Gastroesophageal sphincter (tissue), 4 donors: ENCODE measurements around the gene PIP5K1C. TPM values are rescaled to one million over a fixed set of nuclear protein-coding genes. Genes with fewer than 3 reads are reported as not detected.
A peak's percentile ranks its signal among the peaks of the same experiment; 100 is the strongest.

Experiments
- ATAC-seq: fragments of 150-250 bp; one replicate; pipeline ENCODE4 v1.9.1; 2016; ENCODE audit warnings: mild to moderate bottlenecking, moderate library complexity
- H3K27ac ChIP-seq, 4 donors: fragments of 200-600 bp; sonication (generic) in 3 of 4; 1 replicate in 3 of 4; 2 replicates in 1 of 4; pipeline ENCODE4 v1.5.1; 2016 to 2019
- H3K27me3 ChIP-seq: fragments of 200-600 bp; sonication (generic); one replicate; pipeline ENCODE4 v1.5.1; 2019
- H3K36me3 ChIP-seq, 2 donors: fragments of 200-600 bp; sonication (generic); one replicate each; pipeline ENCODE4 v1.5.1; 2019; ENCODE audit warnings: control low read depth in 1 of 2
- H3K4me1 ChIP-seq, 3 donors: fragments of 200-600 bp; sonication (generic); 1 replicate in 2 of 3; 2 replicates in 1 of 3; pipeline ENCODE4 v1.5.1; 2016 to 2019; ENCODE audit warnings: control low read depth in 2 of 3
- H3K4me3 ChIP-seq, 2 donors: fragments of 200-600 bp; sonication (generic); one replicate each; pipeline ENCODE4 v1.5.1; 2019; ENCODE audit warnings: mild to moderate bottlenecking in 1 of 2, moderate library complexity in 1 of 2
- H3K9me3 ChIP-seq, 3 donors: fragments of 200-600 bp; sonication (generic); one replicate each; pipeline ENCODE4 v1.5.1; 2017 to 2019; ENCODE audit warnings: control low read depth in 2 of 3
- EP300 ChIP-seq: sonication (generic); formaldehyde crosslinking; IDR thresholded peaks from one replicate; pipeline ENCODE4 v1.6.1; 2017; ENCODE audit warnings: antibody characterized with exemption, mild to moderate bottlenecking
- POLR2A ChIP-seq, 2 donors: fragments of 450-650 bp; IDR thresholded peaks; one replicate each; pipeline ENCODE4 v1.6.1; 2017; ENCODE audit warnings: antibody characterized with exemption in 2 of 2, mild to moderate bottlenecking in 2 of 2, moderate library complexity in 1 of 2
- POLR2AphosphoS5 ChIP-seq: sonication (generic); formaldehyde crosslinking; IDR thresholded peaks from one replicate; pipeline ENCODE4 v1.6.1; 2017; ENCODE audit warnings: antibody characterized with exemption
- WGBS, 2 donors: methylation state at CpG; one replicate each; pipeline ENCODE4 v1.1.5; 2018; ENCODE audit warnings: low coverage in 1 of 2; 5-methylcytosine and 5-hydroxymethylcytosine counted together
- total RNA-seq, 4 donors: library from RNA; depleted of rRNA; stranded (reverse); fragments of >200 nt; gene quantifications; one replicate each; pipeline ENCODE4 v1.1.0, GENCODE V29; 2016
- TF ChIP-seq, protein P1 (sequence below), 4 experiments: fragments of 200-600 bp in 2 of 4; fragments of 450-650 bp in 2 of 4; sonication (generic) in 1 of 4; IDR thresholded peaks; one replicate each; pipeline ENCODE4 v1.5.1; 2017 to 2019; ENCODE audit warnings: antibody characterized with exemption in 4 of 4, mild to moderate bottlenecking in 2 of 4, moderate library complexity in 2 of 4

The PIP5K1C gene
- total RNA-seq, 4 donors from 2014 or later: 50.8 to 165 (median 61.5) TPM

DNA sequence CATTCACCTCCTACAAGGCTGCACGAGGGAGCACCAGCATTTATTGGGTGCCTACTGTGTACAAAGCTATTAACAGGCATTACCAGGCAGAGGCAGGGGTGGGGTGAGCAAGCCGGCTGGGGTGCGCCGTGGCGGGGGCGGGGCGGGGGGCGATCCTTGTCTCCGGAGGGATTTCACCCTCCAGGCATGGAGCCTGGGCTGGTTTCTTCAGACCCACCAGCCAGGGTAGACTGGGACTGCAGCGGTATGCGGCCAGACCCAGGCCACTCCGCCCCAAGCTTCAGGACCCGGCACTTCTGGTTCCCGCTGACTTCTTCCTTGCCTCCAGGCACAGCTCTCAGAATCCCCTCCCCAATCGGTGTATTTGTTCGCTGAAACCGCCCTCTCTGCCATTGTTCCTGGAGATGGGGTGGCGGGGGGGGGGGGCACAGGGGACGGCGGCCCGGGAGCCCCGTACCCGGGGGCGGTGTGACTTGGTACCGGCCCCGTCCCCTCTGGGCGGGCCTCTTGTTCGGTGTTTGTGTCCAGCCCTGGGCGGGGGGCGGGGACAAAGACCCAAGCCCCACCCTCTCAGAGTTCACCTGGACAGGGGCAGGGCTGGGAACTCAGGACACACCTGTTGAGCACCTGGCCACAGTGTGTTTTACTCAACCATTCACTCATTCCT lies 22.3 kb upstream of the PIP5K1C start:
- H3K9me3 ChIP-seq: no peaks in the 10 kb centered on the region
- H3K27me3 ChIP-seq: peaks cover 75% of the 10 kb centered on the region
- no peak for ATAC-seq
- peaks cover 0 to 33% (median 9%) of the 10 kb centered on the region in 3 donors for H3K4me1 ChIP-seq
- TF ChIP-seq POLR2A (IDR thresholded peaks at IDR 0.05): no peak
- no peak for TF ChIP-seq POLR2AphosphoS5
- no peak for TF ChIP-seq EP300
- TF ChIP-seq, protein P1, sequence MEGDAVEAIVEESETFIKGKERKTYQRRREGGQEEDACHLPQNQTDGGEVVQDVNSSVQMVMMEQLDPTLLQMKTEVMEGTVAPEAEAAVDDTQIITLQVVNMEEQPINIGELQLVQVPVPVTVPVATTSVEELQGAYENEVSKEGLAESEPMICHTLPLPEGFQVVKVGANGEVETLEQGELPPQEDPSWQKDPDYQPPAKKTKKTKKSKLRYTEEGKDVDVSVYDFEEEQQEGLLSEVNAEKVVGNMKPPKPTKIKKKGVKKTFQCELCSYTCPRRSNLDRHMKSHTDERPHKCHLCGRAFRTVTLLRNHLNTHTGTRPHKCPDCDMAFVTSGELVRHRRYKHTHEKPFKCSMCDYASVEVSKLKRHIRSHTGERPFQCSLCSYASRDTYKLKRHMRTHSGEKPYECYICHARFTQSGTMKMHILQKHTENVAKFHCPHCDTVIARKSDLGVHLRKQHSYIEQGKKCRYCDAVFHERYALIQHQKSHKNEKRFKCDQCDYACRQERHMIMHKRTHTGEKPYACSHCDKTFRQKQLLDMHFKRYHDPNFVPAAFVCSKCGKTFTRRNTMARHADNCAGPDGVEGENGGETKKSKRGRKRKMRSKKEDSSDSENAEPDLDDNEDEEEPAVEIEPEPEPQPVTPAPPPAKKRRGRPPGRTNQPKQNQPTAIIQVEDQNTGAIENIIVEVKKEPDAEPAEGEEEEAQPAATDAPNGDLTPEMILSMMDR (IDR thresholded peaks at IDR 0.05): no peak
- H3K36me3 ChIP-seq: no peaks in the 10 kb centered on the region
- no peak overlapping the region for H3K27ac ChIP-seq
- no peak overlapping the region for H3K4me3 ChIP-seq
- WGBS, 2 donors: no CpG with 5 or more reads among the region's 30 CpGs

DNA sequence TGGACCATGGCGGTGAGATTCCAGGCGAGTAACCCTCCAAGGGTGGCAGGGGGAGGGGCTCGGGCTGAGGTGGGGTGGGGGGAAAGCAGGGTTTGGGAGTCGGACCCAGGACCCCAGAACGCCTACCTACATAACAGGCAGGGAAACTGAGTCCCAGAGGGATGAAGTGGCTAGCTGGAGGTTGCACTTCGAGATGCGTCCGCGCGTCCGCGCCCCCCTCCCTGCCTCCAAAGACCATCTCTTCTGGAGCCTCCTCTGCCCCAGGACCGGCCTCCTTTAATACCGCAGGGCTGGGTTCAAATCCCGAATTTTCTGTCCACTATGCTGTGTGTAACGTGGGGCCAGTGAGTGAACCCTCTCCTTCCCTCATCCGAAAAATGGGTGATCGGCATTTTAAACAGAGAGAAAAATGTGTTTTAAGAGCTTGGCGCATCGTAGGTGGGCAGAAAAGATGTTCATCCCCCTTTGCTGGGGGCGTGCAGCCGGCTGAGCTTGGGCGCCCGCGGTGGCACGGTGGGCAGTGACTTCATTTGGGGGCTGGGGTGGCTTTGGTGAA lies 21.7 kb upstream of the PIP5K1C start:
- ATAC-seq: no peak
- Histone ChIP-seq H3K36me3 (no peaks in the 10 kb centered on the region), H3K27ac (no peak overlapping the region), H3K4me3 (peak overlapping the region in 1 of 2 donors; percentile 34), H3K27me3 (peaks cover 75% of the 10 kb centered on the region), H3K4me1 (peaks cover 0 to 33% (median 9%) of the 10 kb centered on the region in 3 donors), H3K9me3 (no peaks in the 10 kb centered on the region)
- 0 to 10% methylated on average over 2 to 6 of the region's 26 CpGs for WGBS, 2 donors
- TF ChIP-seq POLR2A (IDR thresholded peaks at IDR 0.05): no peak
- no peak for TF ChIP-seq EP300
- TF ChIP-seq, protein P1 (IDR thresholded peaks at IDR 0.05): no peak
- no peak for TF ChIP-seq POLR2AphosphoS5

DNA sequence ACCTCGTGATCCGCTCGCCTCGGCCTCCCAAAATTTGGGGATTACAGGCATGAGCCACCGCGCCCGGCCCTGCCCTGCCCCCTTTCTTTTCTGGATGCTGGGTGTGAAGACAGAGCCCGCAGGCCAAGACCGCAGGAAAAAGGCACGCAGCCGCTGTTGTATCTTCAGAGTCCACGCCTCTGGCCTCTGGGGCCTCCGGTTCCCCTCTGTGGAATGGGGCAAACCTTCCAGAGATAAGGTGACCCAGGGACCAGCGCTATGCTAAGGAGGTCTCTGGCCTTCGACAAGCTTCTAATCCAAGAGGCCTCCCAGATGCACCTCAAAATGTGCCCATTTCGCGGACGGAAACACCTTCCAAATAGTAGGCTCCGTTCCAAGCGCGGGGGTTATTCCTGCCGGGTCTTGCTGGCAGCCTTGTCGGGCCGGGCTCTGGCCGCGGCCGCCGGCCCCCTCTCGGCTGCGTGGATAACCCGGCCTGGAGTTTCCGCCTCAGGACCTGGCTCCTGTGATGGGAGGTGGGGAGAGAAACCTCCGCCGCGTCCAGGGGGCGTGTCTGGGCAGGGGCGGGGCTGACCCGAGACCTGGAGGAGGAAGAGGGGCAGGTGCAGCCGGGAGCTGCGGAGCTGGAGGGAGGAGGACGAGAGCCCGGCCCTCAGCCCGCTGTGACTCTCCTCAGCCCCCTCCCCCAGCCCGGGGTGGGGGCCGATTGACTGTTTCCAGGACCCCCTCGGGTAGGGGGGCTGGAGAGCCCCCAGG lies 21.0 kb upstream of the PIP5K1C start:
- TF ChIP-seq POLR2AphosphoS5: no peak
- no peak for TF ChIP-seq POLR2A (IDR thresholded peaks at IDR 0.05)
- TF ChIP-seq, protein P1 (IDR thresholded peaks at IDR 0.05): no peak
- no peak for TF ChIP-seq EP300
- Histone ChIP-seq H3K27ac (no peak overlapping the region), H3K36me3 (no peaks in the 10 kb centered on the region), H3K9me3 (no peaks in the 10 kb centered on the region), H3K27me3 (peaks cover 74% of the 10 kb centered on the region), H3K4me1 (peaks cover 0 to 33% (median 9%) of the 10 kb centered on the region in 3 donors), H3K4me3 (peak overlapping the region in 1 of 2 donors; percentile 34)
- peak; percentile 75 for ATAC-seq
- WGBS, 2 donors: 0% methylated on average over 8 of the region's 46 CpGs; no CpG with 5 or more reads in 1 of the 2 donors

DNA sequence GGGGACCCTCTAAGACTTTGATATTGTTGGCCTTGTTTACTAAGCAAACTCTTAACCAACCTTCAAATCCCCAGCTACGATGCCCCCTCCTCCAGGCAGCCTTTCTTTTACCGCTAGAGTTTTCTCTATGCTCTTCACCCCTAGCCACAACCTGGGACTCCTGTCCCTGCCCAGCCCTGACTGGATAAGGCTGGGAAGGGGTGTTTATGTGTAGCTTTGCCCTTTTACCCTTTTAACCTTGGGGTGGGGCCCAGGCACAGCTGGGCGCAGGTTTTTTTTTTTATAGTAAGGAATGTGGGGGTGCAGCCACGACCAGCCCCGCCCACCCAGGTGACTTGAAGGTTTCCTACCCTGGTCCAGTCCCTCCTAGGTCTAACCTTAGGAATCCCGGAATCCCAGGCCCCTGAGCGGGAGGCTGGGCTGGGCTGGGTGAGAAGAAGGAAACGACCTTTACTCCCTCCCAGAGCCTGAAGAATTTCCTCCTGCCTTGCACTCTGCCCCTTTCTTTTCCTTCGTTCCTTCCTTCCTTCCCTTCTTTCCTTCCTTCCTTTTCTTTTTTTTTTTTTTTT lies 20.2 kb upstream of the PIP5K1C start:
- WGBS, 2 donors: 11 to 23% methylated on average over 4 to 7 of the region's 9 CpGs
- peaks cover 68% of the 10 kb centered on the region for H3K27me3 ChIP-seq

More for the DNA sequence above, 20.2 kb upstream of the PIP5K1C start:
- TF ChIP-seq EP300: no peak
- no peak for TF ChIP-seq POLR2AphosphoS5
- TF ChIP-seq, protein P1 (IDR thresholded peaks at IDR 0.05): no peak
- no peak for TF ChIP-seq POLR2A (IDR thresholded peaks at IDR 0.05)
- H3K9me3 ChIP-seq: no peaks in the 10 kb centered on the region
- H3K27ac ChIP-seq: no peak overlapping the region
- H3K4me1 ChIP-seq: peaks cover 0 to 33% (median 9%) of the 10 kb centered on the region in 3 donors
- no peak overlapping the region for H3K4me3 ChIP-seq
- ATAC-seq: no peak
- H3K36me3 ChIP-seq: no peaks in the 10 kb centered on the region
